CD4-positive, alpha-beta T cell treated with Interleukin-4 for 1 hour (primary cell): ENCODE measurements around the gene EEFSEC.

ENCODE experiments used
- DNase-seq, 2 donors: peaks; one replicate each; pipeline ENCODE4 v3.0.0-alpha.2; 2020 to 2022

Gene EEFSEC

DNA sequence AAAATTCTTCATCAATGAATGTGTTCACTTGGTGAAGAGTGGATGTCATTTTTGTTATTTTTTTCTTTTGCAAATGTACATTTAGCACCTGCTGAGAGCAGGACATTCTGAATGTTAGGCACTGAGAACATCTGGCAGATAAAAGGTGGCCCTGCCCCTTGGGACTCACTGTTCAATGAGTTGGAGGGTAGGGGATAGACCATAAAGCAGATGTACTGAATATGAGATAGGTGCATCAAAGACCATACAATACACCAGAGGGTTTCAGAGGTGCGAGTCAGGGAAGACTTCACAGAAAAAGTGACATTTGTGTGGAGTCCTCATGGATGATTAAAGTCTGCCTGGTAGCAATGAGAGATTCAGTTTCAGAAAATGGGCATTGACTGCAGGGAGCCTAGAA, 34.2 kb downstream of the EEFSEC start:
- no peak for DNase-seq

DNA sequence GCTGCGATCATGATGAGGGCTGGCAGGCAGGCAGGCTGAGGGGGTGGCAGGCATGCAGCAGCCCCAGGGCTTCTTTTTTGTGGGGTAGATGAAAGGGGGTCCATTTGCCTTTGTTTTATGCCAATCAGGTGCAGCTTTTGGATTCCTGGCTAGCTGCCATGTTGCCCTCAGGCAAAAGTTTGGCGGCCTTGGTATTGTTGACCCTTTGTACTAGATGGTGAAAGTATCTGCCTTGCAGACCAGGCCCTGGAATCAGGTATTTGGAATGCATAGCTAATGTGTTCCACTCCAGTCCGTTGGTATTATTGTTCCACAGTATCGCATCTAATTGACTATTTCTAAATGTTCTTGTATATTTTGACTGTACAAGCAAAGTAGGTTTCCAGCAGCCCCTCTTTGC, 35.0 kb downstream of the EEFSEC start:
- DNase-seq, result no peak

- no peak for DNase-seq
These were observed 35.7 kb downstream of the EEFSEC start for GRCh38 chr3:128188956-128189355.

GRCh38 chr3:128190501-128190900, 37.2 kb downstream of the EEFSEC start:
- no peak for DNase-seq

- no peak for DNase-seq
These were observed 38.9 kb downstream of the EEFSEC start for GRCh38 chr3:128192131-128192530.

- no peak for DNase-seq
These were observed 39.9 kb downstream of the EEFSEC start for GRCh38 chr3:128193168-128193567.

DNA sequence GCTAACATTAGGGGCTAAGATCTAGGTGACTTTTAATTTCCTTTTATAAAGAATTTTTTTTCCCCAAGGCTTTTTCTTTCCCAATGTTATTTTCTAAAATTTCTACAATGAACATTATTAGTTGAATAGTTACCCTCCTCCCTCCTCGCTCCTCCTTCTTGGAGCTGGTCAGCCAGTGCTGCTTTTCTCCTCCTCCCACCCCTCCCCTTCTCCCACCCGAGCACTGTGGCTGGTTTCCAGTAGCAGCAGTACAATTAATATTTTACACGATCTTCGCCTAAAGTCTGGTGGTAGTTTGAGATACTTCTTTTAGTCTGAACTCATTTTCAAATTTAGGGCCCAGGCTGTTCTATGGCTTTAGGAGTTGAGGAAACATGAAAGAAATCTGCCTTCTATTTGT, 41.6 kb downstream of the EEFSEC start:
- DNase-seq, result no peak

- no peak for DNase-seq
These were observed 42.1 kb downstream of the EEFSEC start for GRCh38 chr3:128195369-128195768.

GRCh38 chr3:128195802-128196201, 42.5 kb downstream of the EEFSEC start:
- no peak for DNase-seq

DNA sequence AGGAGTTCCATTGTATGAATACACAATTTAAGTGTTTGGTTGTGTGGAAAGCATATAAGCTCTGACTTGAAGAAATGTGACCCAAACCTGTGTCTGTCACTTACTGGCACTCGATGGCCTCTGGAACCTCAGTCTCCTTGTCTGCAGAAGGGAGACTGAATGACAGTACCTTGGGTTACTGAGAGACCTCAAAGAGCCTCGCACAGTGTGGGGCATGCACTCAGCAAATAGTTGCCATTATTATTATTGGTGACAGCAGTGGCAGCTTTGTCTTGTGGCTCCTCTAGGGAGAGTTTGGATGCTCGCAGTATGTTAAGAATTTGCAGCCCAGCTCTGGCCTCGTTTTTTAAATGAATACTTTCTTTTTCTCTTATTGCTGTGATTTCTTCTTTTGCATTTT, 43.4 kb downstream of the EEFSEC start:
- no peak for DNase-seq

DNA sequence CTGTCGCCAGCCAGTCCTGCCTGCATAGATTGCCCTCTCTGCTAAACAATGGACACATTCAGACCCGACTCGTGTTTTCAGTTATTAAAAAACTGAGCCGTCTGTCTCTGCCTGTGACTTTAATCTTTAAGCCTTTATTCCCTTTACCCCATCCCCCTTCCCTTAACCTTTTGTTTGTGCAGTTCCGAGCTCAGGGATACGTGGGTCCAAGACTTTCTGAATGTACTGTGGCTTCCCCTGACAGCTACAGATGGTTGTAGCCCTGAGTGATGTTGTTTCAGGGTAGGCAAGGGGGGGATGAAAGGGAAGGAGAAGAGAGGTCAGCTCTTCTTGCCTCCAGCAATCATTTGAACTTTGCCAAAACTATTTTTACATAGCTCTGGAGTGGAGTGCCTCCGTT, 44.6 kb downstream of the EEFSEC start:
- DNase-seq, result no peak

DNA sequence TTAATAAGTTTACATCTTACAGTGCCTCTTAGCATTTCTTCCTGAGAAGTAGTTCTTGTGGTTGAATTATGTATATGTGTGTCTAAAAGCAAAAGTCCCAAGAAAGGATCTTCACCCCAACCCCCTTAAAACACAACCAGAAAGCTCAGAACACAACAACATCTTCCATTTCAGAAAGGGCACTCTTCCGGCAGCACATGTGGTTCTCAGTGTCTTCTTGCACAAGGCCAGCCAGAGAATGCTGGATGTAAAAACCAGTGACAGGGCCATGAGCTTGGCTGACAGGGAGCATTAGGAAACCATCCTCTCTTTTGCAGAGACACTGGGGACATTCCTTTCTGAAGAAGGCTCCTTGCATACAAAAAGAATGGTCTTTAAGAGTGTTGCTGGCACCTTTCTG, 45.0 kb downstream of the EEFSEC start:
- DNase-seq, result no peak

DNA sequence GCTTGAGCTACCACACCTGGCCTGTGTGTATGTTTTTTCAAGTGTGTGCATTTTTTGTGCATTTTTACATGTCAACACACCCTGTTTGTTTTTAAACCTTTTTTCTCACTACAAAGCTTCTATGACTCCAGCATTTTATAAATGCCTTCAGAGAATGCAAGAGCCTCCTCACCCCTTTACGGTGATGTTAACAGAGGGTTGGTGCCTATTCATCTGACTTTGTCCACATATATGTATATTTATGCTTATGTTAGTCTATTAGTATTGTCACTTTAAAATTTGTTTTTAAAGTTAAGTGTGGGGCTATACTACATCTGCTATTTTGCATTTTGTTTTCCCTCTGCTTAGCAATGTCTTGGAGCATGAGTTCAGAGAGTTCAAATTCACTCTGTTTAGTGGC, 45.8 kb downstream of the EEFSEC start:
- DNase-seq, result no peak

DNA sequence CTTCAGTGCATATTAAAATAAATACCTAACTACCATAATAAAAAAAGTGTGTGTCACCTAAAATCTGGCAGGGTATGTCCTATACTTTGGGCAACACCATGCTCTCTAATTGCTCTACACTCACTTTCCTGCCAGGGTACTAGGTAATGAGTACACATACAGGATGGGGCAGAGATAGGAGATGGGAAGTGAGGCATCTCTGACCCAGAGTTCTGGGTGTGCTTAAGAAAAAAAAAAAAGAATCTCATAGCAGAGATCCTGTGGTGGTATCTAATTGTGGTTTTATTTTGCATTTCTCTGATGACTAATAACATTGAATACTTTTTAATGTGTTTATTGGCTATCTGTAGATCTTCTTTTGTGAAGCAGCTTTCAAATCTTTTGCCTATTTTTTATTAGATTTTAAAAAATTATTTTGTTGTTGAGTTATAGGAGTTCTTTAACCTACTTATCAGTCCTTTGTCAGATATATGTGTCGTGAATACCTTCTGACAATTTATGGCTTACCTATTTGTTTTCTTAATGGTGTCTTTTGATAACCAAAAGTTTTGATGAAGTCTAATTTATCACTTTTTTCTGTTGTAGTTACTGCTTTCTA, 48.0 kb downstream of the EEFSEC start:
- no peak for DNase-seq

GRCh38 chr3:128203169-128203568, 49.9 kb downstream of the EEFSEC start:
- no peak for DNase-seq

GRCh38 chr3:128205558-128206145, 52.4 kb downstream of the EEFSEC start:
- no peak for DNase-seq

DNA sequence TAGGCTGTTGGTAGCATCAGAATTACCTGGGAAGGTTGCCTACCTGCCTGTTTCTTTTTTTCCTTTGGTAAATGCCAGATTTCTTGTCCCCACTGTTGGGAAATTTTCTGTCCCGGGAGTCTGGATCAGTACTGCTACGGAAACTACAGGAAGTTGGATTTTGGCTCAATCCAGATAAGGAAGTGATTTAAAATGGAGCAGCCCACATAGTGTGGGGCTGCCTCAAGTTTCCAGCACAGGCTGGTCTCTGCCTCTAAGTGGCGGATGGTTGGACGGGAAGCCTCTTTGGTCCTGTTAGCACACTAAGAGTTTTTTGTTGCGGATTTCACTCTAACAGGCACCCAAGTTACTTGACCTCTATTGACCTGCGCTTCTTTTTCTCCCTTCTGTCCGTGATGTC, 54.7 kb downstream of the EEFSEC start:
- DNase-seq, result no peak

DNA sequence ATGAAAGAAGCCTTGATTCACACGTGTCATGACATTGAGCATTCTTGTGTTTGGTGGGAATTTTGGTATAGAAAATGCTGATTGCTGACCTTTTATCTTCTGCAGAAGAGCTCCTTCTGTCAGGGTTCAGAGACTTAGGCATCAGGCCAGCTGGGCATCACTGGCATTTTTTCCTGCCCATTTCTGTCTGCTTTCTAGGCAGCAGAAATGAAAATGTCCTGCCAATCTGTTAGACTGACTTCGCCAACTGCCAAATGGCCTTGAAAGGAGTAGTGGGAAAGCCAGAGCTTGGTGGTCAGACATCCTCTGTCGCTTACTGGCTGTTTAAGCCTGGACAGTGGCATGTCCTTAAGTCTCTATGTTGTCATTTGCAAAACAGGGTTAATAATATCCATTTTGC, 57.4 kb downstream of the EEFSEC start:
- DNase-seq, result no peak

DNA sequence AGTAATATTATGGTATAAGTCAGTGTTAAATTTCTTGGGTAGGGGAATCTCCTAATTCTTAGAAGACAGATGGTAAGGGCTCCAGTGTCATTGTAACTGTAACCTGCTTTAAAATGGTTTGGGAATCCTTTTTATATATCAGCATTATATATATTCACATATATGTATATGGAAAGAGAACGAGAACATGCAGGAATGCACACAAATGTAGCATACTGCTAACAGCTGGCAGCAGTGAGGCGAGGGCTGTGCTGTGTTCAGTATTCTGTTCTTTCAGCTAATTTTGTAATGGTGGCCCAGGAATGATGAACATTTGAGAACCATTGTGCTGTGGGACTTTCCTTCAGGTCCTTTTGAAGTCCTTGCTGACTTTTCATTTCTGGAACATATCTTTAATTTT, 60.8 kb downstream of the EEFSEC start:
- DNase-seq, result no peak

DNA sequence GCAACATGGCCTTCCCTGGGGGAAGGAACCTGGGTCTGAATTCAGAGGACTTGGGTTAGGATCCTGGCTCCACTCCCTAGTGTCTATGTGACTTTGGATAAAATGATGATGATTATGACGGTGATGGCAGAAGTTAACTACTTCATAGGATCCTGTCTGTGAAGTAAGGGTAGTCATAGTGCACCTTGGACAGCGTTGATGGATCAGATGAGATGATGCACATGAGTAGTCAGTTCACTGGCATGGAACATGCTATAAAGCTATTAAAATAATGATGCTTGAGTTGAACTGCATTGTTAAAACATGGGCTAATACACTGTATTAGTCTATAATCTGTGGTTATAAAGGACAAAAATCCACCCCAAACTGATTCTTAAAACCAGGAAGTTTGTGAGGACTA, 62.0 kb downstream of the EEFSEC start:
- DNase-seq, result no peak

DNA sequence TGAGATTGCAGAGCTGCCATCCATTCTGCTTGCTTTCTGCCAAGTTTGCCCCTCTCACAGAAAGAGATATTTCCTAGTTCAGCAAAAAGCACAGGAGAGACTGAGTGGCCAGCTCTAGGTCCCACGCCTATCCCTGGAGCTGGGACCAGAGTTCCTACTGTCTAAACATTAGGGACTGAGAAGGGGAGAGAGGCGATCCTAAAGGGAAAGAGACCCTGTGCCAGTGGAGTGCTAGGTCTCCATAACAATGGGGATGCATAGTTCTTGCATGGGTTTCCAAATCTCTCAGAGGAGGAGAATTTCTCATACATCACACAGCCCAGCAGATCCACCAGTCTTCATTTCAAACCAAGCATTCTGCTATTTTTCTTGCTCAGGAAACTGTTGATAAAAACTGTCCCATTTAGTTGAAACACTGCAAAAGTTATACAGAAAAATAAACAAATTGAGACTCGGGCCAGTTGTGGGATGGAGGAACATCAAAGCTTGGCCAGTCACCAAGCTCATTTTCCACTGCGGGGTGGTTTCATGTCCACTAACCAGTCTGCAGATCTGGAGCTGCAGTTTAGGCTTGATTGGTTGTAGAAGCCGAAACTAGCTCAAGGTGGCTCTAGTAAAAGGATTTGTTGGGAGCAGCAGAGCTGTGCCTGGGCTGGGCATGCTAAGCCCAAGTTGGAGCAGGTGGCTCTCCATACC, 62.7 kb downstream of the EEFSEC start:
- no peak for DNase-seq

- DNase-seq, result no peak
These were observed 64.6 kb downstream of the EEFSEC start for GRCh38 chr3:128217702-128218547.

DNA sequence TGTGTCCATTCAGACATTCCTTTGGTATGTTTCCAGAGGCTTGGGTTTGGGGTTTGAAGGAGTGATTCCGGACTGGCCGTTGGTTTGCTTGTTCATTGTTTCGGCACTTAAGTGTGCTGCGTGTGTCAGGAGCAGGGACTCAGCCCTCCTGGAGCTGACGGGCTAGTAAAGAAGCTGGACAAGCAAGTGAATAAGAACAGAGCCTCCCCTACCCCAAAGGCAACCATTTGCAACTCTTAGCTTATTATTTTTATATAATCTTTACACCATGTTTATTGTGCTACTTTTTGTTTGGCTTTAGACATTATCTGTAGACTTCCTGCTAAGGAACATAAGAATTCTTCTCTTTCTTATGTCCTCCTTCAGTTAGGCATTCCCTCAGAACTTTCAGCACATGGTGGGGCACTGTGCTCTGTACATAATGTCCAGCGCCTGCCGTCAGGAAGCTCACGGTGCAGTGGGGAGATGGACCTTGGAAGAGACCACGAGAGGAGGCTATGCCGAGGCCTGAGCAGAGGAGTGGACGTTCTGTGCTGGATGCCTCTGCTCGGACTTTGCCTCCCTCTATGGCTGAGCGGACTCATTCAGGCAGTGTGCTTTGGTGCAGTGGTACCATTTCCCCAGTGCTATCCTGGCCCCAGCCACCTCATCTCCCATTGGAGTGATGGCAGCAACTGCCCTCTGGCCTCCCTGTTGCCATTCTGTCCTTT, 65.4 kb downstream of the EEFSEC start:
- DNase-seq, result no peak
